Endothelial cell of umbilical vein (primary cell): ENCODE data around the gene DOCK1. TPM values are rescaled to one million over a fixed set of nuclear protein-coding genes. Genes with fewer than 3 reads are reported as not detected.

ENCODE experiments used
- BruUV-seq: library from RNA; stranded (reverse); fragments of 400-500 nt; replicated peaks from 2 replicates; lab custom pipeline; 2021; lab: Mats Ljungman, UMichigan
- CTCF ChIA-PET: fragments of 300-600, 350-600 bp; sonication (Branson Sonifier 250); formaldehyde crosslinking; loops from one replicate; lab custom pipeline; 2021; ENCODE audit warnings: antibody characterized with exemption, inconsistent platforms; lab: Charles Lee
- POLR2A ChIA-PET: fragments of 300-600, 350-600 bp; sonication (Branson Sonifier 250); formaldehyde crosslinking; loops from one replicate; lab custom pipeline; 2021; ENCODE audit warnings: antibody characterized with exemption, inconsistent platforms; lab: Charles Lee
- DNase-seq: peaks from one replicate; pipeline ENCODE4 v3.0.0-alpha.2; 2011; ENCODE audit warnings: low read depth, low spot score
- FAIRE-seq: peaks from 2 replicates; lab custom pipeline; 2011; peaks lifted over from hg19 to GRCh38; lab: Jason Lieb, UNC
- H2AFZ ChIP-seq: 2 replicates; pipeline ENCODE4 v1.6.0; 2012; ENCODE audit warnings: low read depth, low read length, control low read depth, inconsistent platforms
- H3K27ac ChIP-seq: 2 replicates; pipeline ENCODE4 v1.5.1; 2011; ENCODE audit warnings: low read depth, mild to moderate bottlenecking, control low read depth, low read length, moderate library complexity; ENCODE audit not compliant: insufficient read depth
- H3K27me3 ChIP-seq, 2 experiments: 2 replicates each; pipeline versions ENCODE4 v1.6.0 to v1.6.1; 2011; ENCODE audit warnings: low read length in 2 of 2, mixed read lengths in 1 of 2; ENCODE audit not compliant: control insufficient read depth in 2 of 2, insufficient read depth in 2 of 2
- H3K36me3 ChIP-seq, 2 experiments: 2 replicates in 1 of 2; 3 replicates in 1 of 2; pipeline ENCODE4 v1.5.1; 2011; ENCODE audit warnings: low read length in 2 of 2, mild to moderate bottlenecking in 1 of 2, moderate library complexity in 1 of 2; ENCODE audit not compliant: control insufficient read depth in 2 of 2, insufficient read depth in 2 of 2; ENCODE audit errors: extremely low read depth in 1 of 2
- H3K4me1 ChIP-seq: 3 replicates; pipeline ENCODE4 v1.5.1; 2011; ENCODE audit warnings: mild to moderate bottlenecking, low read length; ENCODE audit not compliant: control insufficient read depth, insufficient read depth; ENCODE audit errors: extremely low read depth
- H3K4me2 ChIP-seq: 2 replicates; pipeline ENCODE4 v1.6.1; 2011; ENCODE audit warnings: low read length, control low read depth, mixed read lengths; ENCODE audit not compliant: insufficient read depth
- H3K4me3 ChIP-seq, 3 experiments: fragments of 200-600 bp in 1 of 3; sonication (generic), shearing (Covaris generic) in 1 of 3; replicated peaks in 1 of 3; 2 replicates each; pipeline ENCODE4 v1.5.1; 2011 to 2016; ENCODE audit warnings: control low read depth in 3 of 3, low read length in 3 of 3, mild to moderate bottlenecking in 2 of 3, inconsistent platforms in 1 of 3, low read depth in 1 of 3, moderate library complexity in 1 of 3; ENCODE audit not compliant: insufficient read depth in 1 of 3
- H3K79me2 ChIP-seq: 2 replicates; pipeline ENCODE4 v1.6.0; 2012; ENCODE audit warnings: low read length, inconsistent platforms; ENCODE audit not compliant: control insufficient read depth, insufficient read depth
- H3K9ac ChIP-seq: replicated peaks from 2 replicates; pipeline ENCODE3; 2011; ENCODE audit warnings: low read length, control low read depth; ENCODE audit not compliant: insufficient read depth; ENCODE audit errors: extremely low read depth
- H3K9me1 ChIP-seq: replicated peaks from 3 replicates; pipeline ENCODE4 v1.6.0; 2011; ENCODE audit warnings: mild to moderate bottlenecking, low read length; ENCODE audit not compliant: control insufficient read depth, insufficient read depth; ENCODE audit errors: extremely low read depth
- H3K9me3 ChIP-seq: replicated peaks from 2 replicates; pipeline ENCODE4 v1.5.1; 2012; ENCODE audit warnings: low read length, inconsistent platforms; ENCODE audit not compliant: control insufficient read depth, insufficient read depth
- H4K20me1 ChIP-seq: replicated peaks from 2 replicates; pipeline ENCODE3; 2011; ENCODE audit warnings: mild to moderate bottlenecking, low read length; ENCODE audit not compliant: control insufficient read depth, insufficient read depth; ENCODE audit errors: extremely low read depth
- CTCF ChIP-seq, 2 donors: IDR thresholded peaks; 1 replicate in 1 of 2; 2 replicates in 1 of 2; pipeline ENCODE4 v1.5.1; 2011; ENCODE audit warnings: low read length in 2 of 2, mild to moderate bottlenecking in 2 of 2, moderate library complexity in 2 of 2, control low read depth in 1 of 2, inconsistent platforms in 1 of 2, low read depth in 1 of 2; ENCODE audit not compliant: insufficient read depth in 1 of 2; ENCODE audit errors: extremely low read depth in 1 of 2
- EZH2 ChIP-seq: IDR thresholded peaks from 2 replicates; pipeline ENCODE4 v1.6.1; 2012; ENCODE audit warnings: borderline replicate concordance, low read depth, mild to moderate bottlenecking, moderate library complexity, low read length, inconsistent platforms; ENCODE audit not compliant: severe bottlenecking
- FOS ChIP-seq: IDR thresholded peaks from 2 replicates; pipeline ENCODE4 v1.6.1; 2011; ENCODE audit warnings: mild to moderate bottlenecking, low read length, moderate library complexity, borderline replicate concordance; ENCODE audit not compliant: insufficient read depth
- GATA2 ChIP-seq: IDR thresholded peaks from 2 replicates; pipeline ENCODE4 v1.7.0; 2011; ENCODE audit warnings: low read depth, mild to moderate bottlenecking, moderate library complexity, mixed read lengths, low read length; ENCODE audit not compliant: insufficient read length, insufficient read depth
- JUN ChIP-seq: IDR thresholded peaks from 2 replicates; pipeline ENCODE4 v1.6.1; 2011; ENCODE audit warnings: borderline replicate concordance, low read depth; ENCODE audit not compliant: insufficient read length, insufficient read depth
- MAX ChIP-seq: IDR thresholded peaks from 2 replicates; pipeline ENCODE4 v1.6.1; 2011; ENCODE audit not compliant: insufficient read depth, insufficient read length
- MYC ChIP-seq: IDR thresholded peaks from one replicate; pipeline ENCODE4 v1.6.1; 2011; ENCODE audit warnings: mild to moderate bottlenecking, low read depth, low read length
- POLR2A ChIP-seq: IDR thresholded peaks from 2 replicates; pipeline ENCODE4 v1.6.1; 2012; ENCODE audit warnings: low read depth, mild to moderate bottlenecking, control low read depth, low read length
- POLR2AphosphoS5 ChIP-seq: IDR thresholded peaks from 2 replicates; pipeline ENCODE4 v1.6.1; 2012; ENCODE audit warnings: low read depth, mild to moderate bottlenecking, control low read depth, low read length, moderate library complexity; ENCODE audit not compliant: insufficient read depth
- dilution Hi-C: fragments of 300-500 bp; cut with MboI; formaldehyde crosslinking; loops from one replicate; pipeline ENCODE4 v1.15.0; 2019; ENCODE audit warnings: low sequenced_read_pairs; ENCODE audit not compliant: extremely low pct_ligation_motif_present
- intact Hi-C: fragments of 100-400 bp; cut with micrococcal nuclease; formaldehyde crosslinking; loops from one replicate; pipeline ENCODE4 v1.10.0; 2022
- polyA plus RNA-seq, 4 experiments: library from polyadenylated mRNA; depleted of rRNA in 3 of 4; stranded (reverse) in 3 of 4; unstranded in 1 of 4; fragments of >200 nt; gene quantifications; 2 replicates each; pipeline versions ENCODE4 v1.2.1 to v1.2.3, GENCODE V29; 2011 to 2012; ENCODE audit warnings: missing spikeins in 1 of 4
- total RNA-seq: library from RNA; stranded (reverse); gene quantifications from 2 replicates; pipeline ENCODE4 v1.2.3, GENCODE V29; 2021

The DOCK1 gene
- total and polyA plus RNA-seq, 2 donors (not counting 3 experiments of a cell fraction or from before 2014, with no cell fraction given), result 22.5 to 83.1 TPM

GRCh38 chr10:127385066-127385465 lies 479.8 kb downstream of the DOCK1 start:
- no peaks in the 10 kb centered on the region for H3K27me3 ChIP-seq
- CTCF ChIA-PET, result no interaction called here
- no peak overlapping the region for H3K4me3 ChIP-seq
- H3K27ac ChIP-seq, result no peak overlapping the region
- dilution Hi-C loops, result no loop called here
- FAIRE-seq (no peak), DNase-seq (no peak)
- no TSS peak for BruUV-seq
- no peaks in the 10 kb centered on the region for H3K79me2 ChIP-seq
- H3K36me3 ChIP-seq, result peaks cover 5 to 16% of the 10 kb centered on the region in 2 experiments
- H4K20me1 ChIP-seq, result no peaks in the 10 kb centered on the region
- no peak overlapping the region for H3K9ac ChIP-seq
- POLR2A ChIA-PET, result no interaction called here
- no peaks in the 10 kb centered on the region for H3K9me1 ChIP-seq
- H3K4me1 ChIP-seq, result no peaks in the 10 kb centered on the region
- H3K9me3 ChIP-seq, result no peaks in the 10 kb centered on the region
- TF ChIP-seq FOS (no peak), POLR2AphosphoS5 (no peak), GATA2 (no peak), MAX (no peak), JUN (no peak), POLR2A (no peak), EZH2 (no peak), CTCF (IDR thresholded peaks at IDR 0.05; ENCODE audit: extremely low read depth in 1 of 2, insufficient read depth in 1 of 2, low read depth in 1 of 2, low read length in 2 of 2) (no peak), MYC (no peak)
- H2AFZ ChIP-seq, result no peak overlapping the region
- intact Hi-C loops, result no loop called here
- H3K4me2 ChIP-seq, result no peak overlapping the region
